GM21528 (cell line): ENCODE measurements around the gene NABP2.
"Not testable (repeated sequence)": the region's sequence is repeated elsewhere in the genome, so short reads cannot be mapped to it uniquely, and the experiment has no call there.

Experiments used
- ATAC-seq: cut with Tn5 transposase; IDR thresholded peaks from one replicate; pipeline ENCODE4 v1.9.1; 2021; ENCODE audit warnings: mild to moderate bottlenecking, moderate library complexity; ENCODE audit not compliant: unreplicated experiment, low FRiP score

Gene NABP2

DNA sequence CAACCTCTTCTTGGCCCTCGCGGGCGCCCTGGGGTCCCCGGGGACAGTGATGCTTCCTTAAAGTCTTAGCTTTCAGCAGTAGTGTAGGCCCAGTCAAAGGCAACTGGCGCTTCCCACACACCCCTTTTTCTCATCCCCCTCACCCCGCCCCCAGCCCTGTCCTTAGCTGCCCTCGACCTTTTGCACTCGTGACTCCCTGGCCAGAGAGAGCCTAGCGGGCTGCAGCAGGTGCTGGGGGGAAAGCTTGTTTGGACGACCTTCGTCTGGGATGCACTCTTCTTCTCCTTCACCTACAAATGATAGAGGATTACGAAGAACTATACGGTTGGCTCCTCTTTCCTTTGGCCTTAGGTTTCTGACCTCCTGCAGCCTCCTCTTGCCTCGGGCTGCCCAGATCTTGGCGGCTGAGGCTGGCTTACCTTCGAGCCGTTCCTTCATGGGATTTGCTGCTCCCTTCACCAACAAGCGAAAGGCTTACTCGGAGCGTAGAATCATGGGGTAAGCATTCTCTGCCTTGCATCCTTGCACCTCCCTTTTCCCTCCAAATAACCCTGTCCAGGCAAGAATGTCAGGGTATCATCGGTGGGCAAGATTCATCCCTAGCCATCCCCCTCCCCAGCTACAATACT, 43.4 kb downstream of the NABP2 start:
- ATAC-seq = no peak

DNA sequence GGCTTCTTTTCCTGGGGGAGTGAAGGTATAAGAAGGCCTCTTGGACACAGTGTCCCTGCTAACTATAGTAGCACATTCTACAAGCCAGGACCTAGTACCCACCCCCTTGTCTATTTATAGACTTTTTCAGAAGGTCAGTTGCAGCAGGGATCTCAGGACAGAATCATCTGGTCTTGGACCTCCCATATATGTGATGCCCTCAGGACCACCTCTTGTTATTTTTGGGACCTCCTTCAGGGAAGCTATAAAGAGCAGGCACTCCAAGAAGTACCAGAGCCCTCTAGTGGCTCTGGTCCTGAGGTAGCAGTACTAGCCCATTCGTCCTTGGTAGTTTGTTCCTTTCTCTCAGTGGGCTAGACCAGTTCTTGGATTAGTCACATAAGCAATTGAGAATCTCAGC, 46.9 kb downstream of the NABP2 start:
- ATAC-seq = no peak

DNA sequence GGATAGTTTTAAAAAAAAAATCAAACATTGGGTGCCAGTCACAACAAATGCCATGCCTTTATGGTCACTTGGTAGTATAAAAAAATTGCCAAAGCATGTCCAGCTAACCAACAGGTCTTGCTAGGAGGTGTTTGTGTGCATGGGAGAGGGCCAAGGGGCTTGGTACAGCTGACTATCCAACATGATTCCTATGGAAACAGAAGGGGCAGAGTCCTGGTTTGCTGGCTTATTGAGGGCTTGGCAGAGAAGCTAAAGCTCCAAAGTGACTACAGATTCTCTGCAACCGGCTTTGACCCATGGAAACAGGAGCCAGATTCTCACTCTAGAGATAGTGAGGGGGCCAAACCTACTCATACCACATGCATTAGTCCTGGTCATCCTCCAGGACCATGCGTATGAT, 48.3 kb downstream of the NABP2 start:
- ATAC-seq = not testable (repeated sequence)

DNA sequence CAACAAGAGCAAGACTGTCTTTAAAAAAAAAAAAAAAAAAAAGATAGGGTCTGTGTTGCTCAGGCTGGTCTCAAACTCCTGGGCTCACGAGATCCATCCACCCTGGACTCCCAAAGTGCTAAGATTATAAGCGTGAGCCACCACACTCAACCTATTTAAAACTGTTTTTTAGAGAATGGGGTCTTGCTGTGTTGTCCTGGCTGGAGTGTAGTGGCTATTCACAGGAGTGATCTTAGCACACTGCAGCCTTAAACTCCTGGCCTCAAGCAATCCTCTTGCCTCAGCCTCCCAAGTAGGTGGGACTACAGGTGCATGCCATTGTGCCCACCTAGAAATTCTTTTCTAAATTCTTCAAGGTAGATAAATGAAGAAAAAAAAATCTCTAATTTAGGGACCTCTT, 50.2 kb downstream of the NABP2 start:
- ATAC-seq = no peak

DNA sequence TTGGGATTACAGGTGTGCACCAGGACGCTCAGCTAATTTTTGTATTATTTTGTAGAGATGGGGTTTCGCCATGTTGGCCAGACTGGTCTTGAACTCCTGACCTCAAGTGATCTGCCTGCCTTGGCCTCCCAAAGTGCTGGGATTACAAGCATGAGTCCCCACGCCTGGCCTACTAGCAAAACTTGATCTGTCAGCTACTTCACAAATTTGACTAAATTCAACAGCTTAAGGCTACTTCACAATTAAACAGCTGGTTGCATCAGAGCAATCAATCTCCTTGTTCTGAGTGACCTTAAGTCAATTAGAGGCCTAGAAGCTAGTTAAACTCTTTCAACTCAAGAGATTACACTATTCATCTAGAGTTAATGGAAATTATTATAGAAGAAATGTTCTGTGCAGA, 54.8 kb downstream of the NABP2 start:
- no peak for ATAC-seq
